Cardiac muscle cell (in vitro differentiated cells and primary cell): ENCODE results near the gene CRMP1. TPM values are rescaled to one million over a fixed set of nuclear protein-coding genes. Genes with fewer than 3 reads are reported as not detected.

Experiments
- DNase-seq, 2 donors: peaks; one replicate each; pipeline versions ENCODE4 v3.0.0 to v3.0.0-alpha.2; 2010 to 2017; ENCODE audit warnings: low read depth in 1 of 2, low spot score in 1 of 2
- H3K27ac ChIP-seq: fragments of 200-600 bp; sonication (generic); 2 replicates; pipeline ENCODE4 v1.5.1; 2016
- H3K27me3 ChIP-seq: fragments of 200-600 bp; sonication (generic); 2 replicates; pipeline ENCODE4 v1.6.0; 2016; ENCODE audit warnings: control low read depth
- H3K36me3 ChIP-seq: fragments of 200-600 bp; sonication (generic); 2 replicates; pipeline ENCODE4 v1.5.1; 2016; ENCODE audit warnings: control low read depth
- H3K4me1 ChIP-seq: fragments of 200-600 bp; sonication (generic); 2 replicates; pipeline ENCODE4 v1.8.1; 2017; ENCODE audit warnings: low read depth, mild to moderate bottlenecking, mixed run types
- H3K4me3 ChIP-seq: fragments of 200-600 bp; sonication (generic); 2 replicates; pipeline ENCODE4 v1.5.1; 2016; ENCODE audit warnings: mild to moderate bottlenecking
- H3K9me3 ChIP-seq: fragments of 200-600 bp; sonication (generic); 2 replicates; pipeline ENCODE4 v1.5.1; 2017; ENCODE audit warnings: low read depth, mild to moderate bottlenecking, control low read depth
- polyA plus RNA-seq: library from polyadenylated mRNA; unstranded; fragments of >200 nt; fragmentation: Nextera tagmentation; extraction: Ambion mirVana; gene quantifications from 2 replicates; pipeline ENCODE4 v1.2.1, GENCODE V29; 2016
- total RNA-seq: library from RNA; depleted of rRNA; stranded (reverse); fragments of >200 nt; gene quantifications from 2 replicates; pipeline ENCODE4 v1.2.3, GENCODE V29; 2016
- TF ChIP-seq, protein P1 (sequence below): IDR thresholded peaks from 2 replicates; pipeline ENCODE4 v1.5.1; 2012; ENCODE audit warnings: low read depth, mild to moderate bottlenecking, low read length

CRMP1 gene
- total and polyA plus RNA-seq, 2 experiments from 2014 or later = 7.7 to 9.4 TPM

DNA sequence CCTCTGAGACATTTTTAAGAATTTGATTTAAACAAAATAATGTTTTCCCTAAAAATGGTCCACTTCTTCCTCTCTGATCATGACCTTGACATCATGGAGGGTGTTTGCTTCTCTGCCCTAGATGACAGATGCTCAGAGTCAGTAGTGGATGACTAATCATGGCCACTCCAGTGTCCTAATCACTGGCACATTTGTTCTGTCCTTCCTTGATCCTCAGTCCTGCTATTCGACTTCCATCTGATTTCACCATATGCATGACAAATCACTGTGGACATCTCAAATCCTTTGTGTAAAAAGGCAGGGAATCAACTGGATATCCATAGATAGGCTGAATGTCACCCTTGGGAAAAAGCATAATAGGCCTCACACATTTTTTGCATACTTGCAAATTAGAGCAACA is 9.0 kb downstream of the CRMP1 start:
- Histone ChIP-seq H3K27me3 (peaks cover 39% of the 10 kb centered on the region), H3K4me1 (no peaks in the 10 kb centered on the region), H3K36me3 (no peaks in the 10 kb centered on the region), H3K4me3 (no peak overlapping the region), H3K9me3 (no peaks in the 10 kb centered on the region), H3K27ac (no peak overlapping the region)
- DNase-seq = no peak
- TF ChIP-seq, protein P1, sequence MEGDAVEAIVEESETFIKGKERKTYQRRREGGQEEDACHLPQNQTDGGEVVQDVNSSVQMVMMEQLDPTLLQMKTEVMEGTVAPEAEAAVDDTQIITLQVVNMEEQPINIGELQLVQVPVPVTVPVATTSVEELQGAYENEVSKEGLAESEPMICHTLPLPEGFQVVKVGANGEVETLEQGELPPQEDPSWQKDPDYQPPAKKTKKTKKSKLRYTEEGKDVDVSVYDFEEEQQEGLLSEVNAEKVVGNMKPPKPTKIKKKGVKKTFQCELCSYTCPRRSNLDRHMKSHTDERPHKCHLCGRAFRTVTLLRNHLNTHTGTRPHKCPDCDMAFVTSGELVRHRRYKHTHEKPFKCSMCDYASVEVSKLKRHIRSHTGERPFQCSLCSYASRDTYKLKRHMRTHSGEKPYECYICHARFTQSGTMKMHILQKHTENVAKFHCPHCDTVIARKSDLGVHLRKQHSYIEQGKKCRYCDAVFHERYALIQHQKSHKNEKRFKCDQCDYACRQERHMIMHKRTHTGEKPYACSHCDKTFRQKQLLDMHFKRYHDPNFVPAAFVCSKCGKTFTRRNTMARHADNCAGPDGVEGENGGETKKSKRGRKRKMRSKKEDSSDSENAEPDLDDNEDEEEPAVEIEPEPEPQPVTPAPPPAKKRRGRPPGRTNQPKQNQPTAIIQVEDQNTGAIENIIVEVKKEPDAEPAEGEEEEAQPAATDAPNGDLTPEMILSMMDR = no peak

DNA sequence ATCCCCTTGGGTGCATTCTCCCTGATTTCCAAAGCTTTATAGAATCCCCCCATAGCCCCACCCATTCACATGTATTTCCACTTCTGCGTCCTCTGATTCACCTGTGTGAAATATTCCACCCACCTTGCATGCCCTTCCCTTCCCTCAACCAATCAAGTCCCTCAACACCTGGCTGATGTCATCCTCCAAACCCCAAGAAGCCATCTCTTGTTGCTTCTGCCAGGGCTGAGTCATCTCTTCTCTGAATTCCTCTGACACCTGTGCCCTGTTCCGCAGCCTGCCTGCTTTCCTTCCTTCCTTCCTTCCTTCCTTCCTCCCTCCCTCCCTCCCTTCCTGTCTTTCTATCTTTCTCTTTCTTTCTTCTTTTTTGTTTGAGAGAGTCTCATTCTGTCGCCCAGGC is 9.9 kb downstream of the CRMP1 start:
- H3K9me3 ChIP-seq = no peaks in the 10 kb centered on the region
- no peak for DNase-seq
- H3K27ac ChIP-seq = no peak overlapping the region
- peaks cover 30% of the 10 kb centered on the region for H3K27me3 ChIP-seq
- TF ChIP-seq, protein P1 = no peak
- no peak overlapping the region for H3K4me3 ChIP-seq
- no peaks in the 10 kb centered on the region for H3K4me1 ChIP-seq
- H3K36me3 ChIP-seq = no peaks in the 10 kb centered on the region

GRCh38 chr4:5881340-5881739 is 11.5 kb downstream of the CRMP1 start:
- peak; percentile 6 to 61 for DNase-seq
- H3K9me3 ChIP-seq = no peaks in the 10 kb centered on the region
- H3K27ac ChIP-seq = no peak overlapping the region
- no peaks in the 10 kb centered on the region for H3K36me3 ChIP-seq
- no peaks in the 10 kb centered on the region for H3K4me1 ChIP-seq
- H3K4me3 ChIP-seq = no peak overlapping the region
- H3K27me3 ChIP-seq = peaks cover 14% of the 10 kb centered on the region
- TF ChIP-seq, protein P1 = no peak

DNA sequence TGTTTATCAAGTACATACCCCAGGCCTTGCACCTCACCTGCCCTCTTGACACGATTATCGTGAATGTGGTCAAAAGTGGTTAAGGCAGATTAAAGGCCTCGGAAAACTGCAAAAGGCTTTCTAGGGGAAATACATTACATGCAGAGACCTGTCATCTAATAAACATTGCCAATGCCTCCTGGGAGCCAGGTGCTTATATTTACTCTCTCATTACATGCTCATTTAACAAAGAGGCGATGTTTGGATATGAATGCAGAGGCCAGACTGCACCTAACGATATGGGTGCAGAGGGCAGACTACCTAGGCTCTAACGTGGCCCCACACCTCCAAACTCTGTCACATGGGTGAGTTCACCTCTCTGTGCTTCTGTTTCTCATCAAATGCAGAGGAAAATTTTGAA is 14.5 kb downstream of the CRMP1 start:
- no peaks in the 10 kb centered on the region for H3K9me3 ChIP-seq
- H3K27me3 ChIP-seq = no peaks in the 10 kb centered on the region
- H3K4me3 ChIP-seq = no peak overlapping the region
- H3K4me1 ChIP-seq = no peaks in the 10 kb centered on the region
- no peak overlapping the region for H3K27ac ChIP-seq
- no peaks in the 10 kb centered on the region for H3K36me3 ChIP-seq
- TF ChIP-seq, protein P1 = no peak
- DNase-seq = no peak

DNA sequence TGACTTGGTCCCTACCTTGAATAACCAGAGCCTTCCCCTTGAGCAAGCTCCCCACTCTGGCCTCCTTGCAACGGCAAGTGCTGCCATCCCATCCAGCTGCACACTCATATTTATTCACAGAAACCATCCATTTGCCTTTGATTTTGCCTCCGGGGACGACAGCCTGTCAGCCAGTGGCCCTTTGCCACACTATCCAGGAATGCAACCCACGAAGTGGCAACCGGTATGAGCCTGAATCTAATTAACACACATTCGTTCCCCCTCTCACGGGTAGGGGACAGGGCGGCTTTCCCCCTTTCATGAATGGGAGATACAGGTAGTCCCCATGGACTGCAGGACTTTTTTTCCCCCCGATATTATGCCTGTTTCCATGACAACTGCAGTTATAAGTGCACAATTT is 15.5 kb downstream of the CRMP1 start:
- no peaks in the 10 kb centered on the region for H3K27me3 ChIP-seq
- no peak overlapping the region for H3K4me3 ChIP-seq
- H3K36me3 ChIP-seq = no peaks in the 10 kb centered on the region
- TF ChIP-seq, protein P1 = no peak
- H3K4me1 ChIP-seq = no peaks in the 10 kb centered on the region
- H3K9me3 ChIP-seq = no peaks in the 10 kb centered on the region
- DNase-seq = no peak
- H3K27ac ChIP-seq = no peak overlapping the region
